ENCODE results near the gene C1QC. TPM values are rescaled to one million over a fixed set of nuclear protein-coding genes. Genes with fewer than 3 reads are reported as not detected.

C1QC gene
- total and polyA plus RNA-seq, 4 donors = 41.3 to 554 (median 230) TPM

GRCh38 chr1:22615886-22616285 is 27.5 kb upstream of the C1QC start:
- Histone ChIP-seq H3K4me3 (no peak overlapping the region), H3K4me1 (ENCODE audit: control insufficient read depth in 5 of 5, insufficient read depth in 5 of 5, low read length in 5 of 5) (no peaks in the 10 kb centered on the region), H3K9ac (ENCODE audit: insufficient read depth in 1 of 2, low read length in 2 of 2) (no peak overlapping the region), H3K27me3 (ENCODE audit: control insufficient read depth in 3 of 3, insufficient read depth in 3 of 3, low read length in 2 of 3) (peaks cover 3 to 21% (median 9%) of the 10 kb centered on the region in 3 donors), H3K27ac (ENCODE audit: low read depth in 1 of 2, low read length in 1 of 2) (no peak overlapping the region), H3K36me3 (ENCODE audit: control insufficient read depth in 4 of 4, insufficient read depth in 4 of 4, low read length in 4 of 4) (no peaks in the 10 kb centered on the region), H3K9me3 (ENCODE audit: control insufficient read depth in 4 of 4, insufficient read depth in 3 of 4, low read length in 3 of 4) (peaks cover 0 to 7% (median 0%) of the 10 kb centered on the region in 4 donors)
- no peak for DNase-seq
- no peak for ATAC-seq (ENCODE audit: insufficient read depth, low FRiP score)
- 56% methylated on average over 2 of the region's 2 CpGs for WGBS, 2 donors
- TF ChIP-seq CTCF (IDR thresholded peaks at IDR 0.05; ENCODE audit: control extremely low read depth, extremely low read depth) = no peak

- Histone ChIP-seq H3K4me3 (no peak overlapping the region), H3K36me3 (ENCODE audit: control insufficient read depth in 4 of 4, insufficient read depth in 4 of 4, low read length in 4 of 4) (no peaks in the 10 kb centered on the region), H3K9me3 (ENCODE audit: control insufficient read depth in 4 of 4, insufficient read depth in 3 of 4, low read length in 3 of 4) (peaks cover 0 to 6% (median 0%) of the 10 kb centered on the region in 4 donors), H3K27me3 (ENCODE audit: control insufficient read depth in 3 of 3, insufficient read depth in 3 of 3, low read length in 2 of 3) (peaks cover 3 to 21% (median 9%) of the 10 kb centered on the region in 3 donors), H3K27ac (ENCODE audit: low read depth in 1 of 2, low read length in 1 of 2) (no peak overlapping the region), H3K4me1 (ENCODE audit: control insufficient read depth in 5 of 5, insufficient read depth in 5 of 5, low read length in 5 of 5) (no peaks in the 10 kb centered on the region), H3K9ac (ENCODE audit: insufficient read depth in 1 of 2, low read length in 2 of 2) (no peak overlapping the region)
- DNase-seq = no peak
- no peak for ATAC-seq (ENCODE audit: insufficient read depth, low FRiP score)
- TF ChIP-seq CTCF (IDR thresholded peaks at IDR 0.05; ENCODE audit: control extremely low read depth, extremely low read depth) = no peak
- 50 to 65% methylated on average over 9 to 11 of the region's 11 CpGs for whole genome bisulfite sequencing, 2 donors
Observed at GRCh38 chr1:22616571-22616970, 26.9 kb upstream of the C1QC start.

- H3K4me1 ChIP-seq (ENCODE audit: control insufficient read depth in 5 of 5, insufficient read depth in 5 of 5, low read length in 5 of 5) = no peaks in the 10 kb centered on the region
- peaks cover 0 to 3% (median 0%) of the 10 kb centered on the region in 4 donors for H3K9me3 ChIP-seq (ENCODE audit: control insufficient read depth in 4 of 4, insufficient read depth in 3 of 4, low read length in 3 of 4)
- H3K4me3 ChIP-seq = no peak overlapping the region
- no peak overlapping the region for H3K27ac ChIP-seq (ENCODE audit: low read depth in 1 of 2, low read length in 1 of 2)
- 27 to 43% methylated on average over 16 of the region's 16 CpGs for WGBS, 2 donors
- no peaks in the 10 kb centered on the region for H3K36me3 ChIP-seq (ENCODE audit: control insufficient read depth in 4 of 4, insufficient read depth in 4 of 4, low read length in 4 of 4)
- ATAC-seq (ENCODE audit: insufficient read depth, low FRiP score) = no peak
- no peak for TF ChIP-seq CTCF (IDR thresholded peaks at IDR 0.05; ENCODE audit: control extremely low read depth, extremely low read depth)
- DNase-seq = peak; percentile 15 to 46 (median 42)
- H3K27me3 ChIP-seq (ENCODE audit: control insufficient read depth in 3 of 3, insufficient read depth in 3 of 3, low read length in 2 of 3) = peaks cover 3 to 25% (median 9%) of the 10 kb centered on the region in 3 donors
- H3K9ac ChIP-seq (ENCODE audit: insufficient read depth in 1 of 2, low read length in 2 of 2) = no peak overlapping the region
Observed at GRCh38 chr1:22618056-22618455, 25.4 kb upstream of the C1QC start.

GRCh38 chr1:22619252-22619651 is 24.2 kb upstream of the C1QC start:
- Histone ChIP-seq H3K9me3 (ENCODE audit: control insufficient read depth in 4 of 4, insufficient read depth in 3 of 4, low read length in 3 of 4) (peaks cover 0 to 2% (median 0%) of the 10 kb centered on the region in 4 donors), H3K4me3 (no peak overlapping the region), H3K4me1 (ENCODE audit: control insufficient read depth in 5 of 5, insufficient read depth in 5 of 5, low read length in 5 of 5) (no peaks in the 10 kb centered on the region), H3K9ac (ENCODE audit: insufficient read depth in 1 of 2, low read length in 2 of 2) (no peak overlapping the region), H3K27ac (ENCODE audit: low read depth in 1 of 2, low read length in 1 of 2) (no peak overlapping the region), H3K36me3 (ENCODE audit: control insufficient read depth in 4 of 4, insufficient read depth in 4 of 4, low read length in 4 of 4) (no peaks in the 10 kb centered on the region), H3K27me3 (ENCODE audit: control insufficient read depth in 3 of 3, insufficient read depth in 3 of 3, low read length in 2 of 3) (peaks cover 3 to 25% (median 9%) of the 10 kb centered on the region in 3 donors)
- DNase-seq (no peak), ATAC-seq (ENCODE audit: insufficient read depth, low FRiP score) (no peak)
- TF ChIP-seq CTCF (IDR thresholded peaks at IDR 0.05; ENCODE audit: control extremely low read depth, extremely low read depth) = no peak
- WGBS, 2 donors = 60% methylated on average over 7 of the region's 7 CpGs
